ENCODE measurements around the gene GNAO1.

DNA sequence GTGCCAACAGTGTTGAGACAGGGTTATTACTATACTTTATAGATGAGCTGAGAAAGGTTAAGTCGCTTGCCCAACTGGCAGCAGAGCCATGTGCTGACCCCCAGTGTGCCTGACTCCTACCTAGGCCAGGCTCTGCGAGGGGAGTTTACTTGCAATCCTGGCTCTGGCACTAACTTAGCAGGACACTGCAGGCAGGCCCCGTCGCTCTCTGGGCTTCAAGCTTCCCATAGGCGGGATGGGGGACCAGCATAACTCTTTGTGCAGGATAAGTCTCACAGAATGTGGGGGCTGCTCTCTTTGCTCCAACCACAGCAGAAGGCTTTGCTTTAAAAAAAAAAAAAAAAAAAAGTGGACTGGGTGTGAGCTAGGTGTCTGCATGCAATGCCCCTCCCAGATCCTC, 102.7 kb downstream of the GNAO1 start:
- TF ChIP-seq, protein P1, sequence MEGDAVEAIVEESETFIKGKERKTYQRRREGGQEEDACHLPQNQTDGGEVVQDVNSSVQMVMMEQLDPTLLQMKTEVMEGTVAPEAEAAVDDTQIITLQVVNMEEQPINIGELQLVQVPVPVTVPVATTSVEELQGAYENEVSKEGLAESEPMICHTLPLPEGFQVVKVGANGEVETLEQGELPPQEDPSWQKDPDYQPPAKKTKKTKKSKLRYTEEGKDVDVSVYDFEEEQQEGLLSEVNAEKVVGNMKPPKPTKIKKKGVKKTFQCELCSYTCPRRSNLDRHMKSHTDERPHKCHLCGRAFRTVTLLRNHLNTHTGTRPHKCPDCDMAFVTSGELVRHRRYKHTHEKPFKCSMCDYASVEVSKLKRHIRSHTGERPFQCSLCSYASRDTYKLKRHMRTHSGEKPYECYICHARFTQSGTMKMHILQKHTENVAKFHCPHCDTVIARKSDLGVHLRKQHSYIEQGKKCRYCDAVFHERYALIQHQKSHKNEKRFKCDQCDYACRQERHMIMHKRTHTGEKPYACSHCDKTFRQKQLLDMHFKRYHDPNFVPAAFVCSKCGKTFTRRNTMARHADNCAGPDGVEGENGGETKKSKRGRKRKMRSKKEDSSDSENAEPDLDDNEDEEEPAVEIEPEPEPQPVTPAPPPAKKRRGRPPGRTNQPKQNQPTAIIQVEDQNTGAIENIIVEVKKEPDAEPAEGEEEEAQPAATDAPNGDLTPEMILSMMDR (IDR thresholded peaks at IDR 0.05; ENCODE audit: low read length), result no peak
- no peak for TF ChIP-seq EZH2phosphoT487 (IDR thresholded peaks at IDR 0.05; ENCODE audit: low read length)
- no peak for TF ChIP-seq EZH2 (optimal IDR thresholded peaks at IDR 0.05; ENCODE audit: low read depth, low read length)

All from MM.1S (cell line).